Measurements from ENCODE around the gene OPCML. TPM values are rescaled to one million over a fixed set of nuclear protein-coding genes. Genes with fewer than 3 reads are reported as not detected.

Gene OPCML
- total RNA-seq, 1 experiment from 2014 or later = not detected

DNA sequence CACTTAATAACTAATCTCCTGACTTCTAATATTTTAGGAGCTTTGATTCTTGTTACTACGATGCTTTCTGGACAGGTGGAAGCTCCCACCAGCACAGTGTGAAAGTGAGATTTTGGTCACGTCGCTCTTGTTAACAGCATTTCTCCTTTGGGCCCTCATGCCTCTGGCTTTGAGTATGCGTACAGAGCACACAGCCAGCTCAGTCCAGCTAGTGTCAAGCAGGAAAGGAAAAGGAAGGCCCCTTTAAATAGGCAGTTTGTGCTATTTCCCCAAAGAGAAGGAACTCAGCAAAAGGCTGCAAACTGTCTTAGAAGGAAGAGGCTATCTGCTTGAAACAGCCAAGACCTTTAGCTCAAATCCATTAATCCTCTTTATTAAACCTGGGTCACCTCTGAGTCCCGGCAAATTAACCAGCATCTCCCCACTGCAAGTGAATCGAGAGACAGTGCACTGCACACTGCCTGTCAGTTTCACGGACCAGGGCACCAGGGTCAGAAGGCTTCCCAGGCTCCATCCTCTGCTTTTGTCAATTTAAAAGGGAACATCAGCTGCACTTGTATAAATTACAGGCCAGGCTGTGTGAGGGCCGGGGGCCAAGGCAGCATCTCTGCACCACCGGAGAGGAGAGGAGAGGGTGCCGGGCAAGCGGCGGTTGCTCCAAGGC, 34.7 kb downstream of the OPCML start:
- Mint-ChIP-seq H3K27ac (ENCODE audit: unreplicated experiment) (no peak overlapping the region), H3K9me3 (ENCODE audit: unreplicated experiment) (peaks cover 3% of the 10 kb centered on the region), H3K36me3 (ENCODE audit: insufficient read depth, unreplicated experiment) (no peaks in the 10 kb centered on the region), H3K4me3 (ENCODE audit: unreplicated experiment) (no peak overlapping the region), H3K27me3 (ENCODE audit: insufficient read depth, unreplicated experiment) (peaks cover 9% of the 10 kb centered on the region), H3K4me1 (ENCODE audit: low read depth, unreplicated experiment) (no peaks in the 10 kb centered on the region)
- DNase-seq = no peak
- peaks cover 8% of the 10 kb centered on the region; the same call in 1 of the 2 replicates for H3K9me3 ChIP-seq
- ChIA-PET POLR2A (no interaction called here), CTCF (no interaction called here)
- no peaks in the 10 kb centered on the region for H3K36me3 ChIP-seq (ENCODE audit: control insufficient read depth, insufficient read depth, low read length)
- H3K4me3 ChIP-seq (ENCODE audit: low read depth, low read length) = no peak overlapping the region
- no peaks in the 10 kb centered on the region for H3K27me3 ChIP-seq (replicated peaks; ENCODE audit: control insufficient read depth, insufficient read depth, low read length)
- TF ChIP-seq, protein P1, sequence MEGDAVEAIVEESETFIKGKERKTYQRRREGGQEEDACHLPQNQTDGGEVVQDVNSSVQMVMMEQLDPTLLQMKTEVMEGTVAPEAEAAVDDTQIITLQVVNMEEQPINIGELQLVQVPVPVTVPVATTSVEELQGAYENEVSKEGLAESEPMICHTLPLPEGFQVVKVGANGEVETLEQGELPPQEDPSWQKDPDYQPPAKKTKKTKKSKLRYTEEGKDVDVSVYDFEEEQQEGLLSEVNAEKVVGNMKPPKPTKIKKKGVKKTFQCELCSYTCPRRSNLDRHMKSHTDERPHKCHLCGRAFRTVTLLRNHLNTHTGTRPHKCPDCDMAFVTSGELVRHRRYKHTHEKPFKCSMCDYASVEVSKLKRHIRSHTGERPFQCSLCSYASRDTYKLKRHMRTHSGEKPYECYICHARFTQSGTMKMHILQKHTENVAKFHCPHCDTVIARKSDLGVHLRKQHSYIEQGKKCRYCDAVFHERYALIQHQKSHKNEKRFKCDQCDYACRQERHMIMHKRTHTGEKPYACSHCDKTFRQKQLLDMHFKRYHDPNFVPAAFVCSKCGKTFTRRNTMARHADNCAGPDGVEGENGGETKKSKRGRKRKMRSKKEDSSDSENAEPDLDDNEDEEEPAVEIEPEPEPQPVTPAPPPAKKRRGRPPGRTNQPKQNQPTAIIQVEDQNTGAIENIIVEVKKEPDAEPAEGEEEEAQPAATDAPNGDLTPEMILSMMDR (IDR thresholded peaks at IDR 0.05; ENCODE audit: insufficient read depth in 1 of 2, low read depth in 1 of 2, low read length in 1 of 2, severe bottlenecking in 1 of 2, unreplicated experiment in 1 of 2) = no peak
- intact Hi-C loops (cut with micrococcal nuclease; ENCODE audit: unreplicated experiment) = no loop called here
- no peaks in the 10 kb centered on the region for H3K4me1 ChIP-seq
- BruUV-seq (replicated peaks) = no TSS peak

DNA sequence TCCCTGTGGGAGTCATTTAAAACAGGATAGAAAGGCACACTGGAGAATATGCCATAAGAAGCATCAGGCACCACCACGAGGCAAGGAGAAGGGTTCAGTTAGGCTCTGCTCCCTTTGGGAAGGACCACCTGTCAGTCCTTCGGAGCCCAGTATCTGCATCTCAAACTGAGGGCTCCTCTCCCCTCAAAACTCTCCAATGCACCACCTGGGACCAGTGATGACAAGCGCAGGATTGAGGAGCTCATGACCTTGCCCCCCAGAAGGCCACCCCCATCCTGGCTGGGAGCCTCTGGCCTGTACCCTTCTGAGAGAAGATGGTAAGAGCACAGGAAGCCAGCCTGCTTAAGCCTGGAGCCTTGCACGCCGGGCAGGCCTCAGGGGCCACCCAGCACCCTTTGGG, 39.4 kb downstream of the OPCML start:
- no peaks in the 10 kb centered on the region for H3K27me3 ChIP-seq (replicated peaks; ENCODE audit: control insufficient read depth, insufficient read depth, low read length)
- no peaks in the 10 kb centered on the region for H3K4me1 ChIP-seq
- H3K4me3 Mint-ChIP-seq (ENCODE audit: unreplicated experiment) = no peak overlapping the region
- H3K36me3 ChIP-seq (ENCODE audit: control insufficient read depth, insufficient read depth, low read length) = no peaks in the 10 kb centered on the region
- peaks cover 10% of the 10 kb centered on the region for H3K9me3 Mint-ChIP-seq (ENCODE audit: unreplicated experiment)
- H3K4me1 Mint-ChIP-seq (ENCODE audit: low read depth, unreplicated experiment) = no peaks in the 10 kb centered on the region
- DNase-seq = no peak
- no TSS peak for BruUV-seq (replicated peaks)
- TF ChIP-seq, protein P1 (IDR thresholded peaks at IDR 0.05; ENCODE audit: insufficient read depth in 1 of 2, low read depth in 1 of 2, low read length in 1 of 2, severe bottlenecking in 1 of 2, unreplicated experiment in 1 of 2) = no peak
- H3K27me3 Mint-ChIP-seq (ENCODE audit: insufficient read depth, unreplicated experiment) = peaks cover 16% of the 10 kb centered on the region
- peaks cover 8% of the 10 kb centered on the region; the same call in 1 of the 2 replicates for H3K9me3 ChIP-seq
- no peak overlapping the region for H3K27ac Mint-ChIP-seq (ENCODE audit: unreplicated experiment)
- POLR2A ChIA-PET = no interaction called here
- CTCF ChIA-PET = no interaction called here
- no peaks in the 10 kb centered on the region for H3K36me3 Mint-ChIP-seq (ENCODE audit: insufficient read depth, unreplicated experiment)
- no peak overlapping the region for H3K4me3 ChIP-seq (ENCODE audit: low read depth, low read length)
- intact Hi-C loops (cut with micrococcal nuclease; ENCODE audit: unreplicated experiment) = no loop called here

DNA sequence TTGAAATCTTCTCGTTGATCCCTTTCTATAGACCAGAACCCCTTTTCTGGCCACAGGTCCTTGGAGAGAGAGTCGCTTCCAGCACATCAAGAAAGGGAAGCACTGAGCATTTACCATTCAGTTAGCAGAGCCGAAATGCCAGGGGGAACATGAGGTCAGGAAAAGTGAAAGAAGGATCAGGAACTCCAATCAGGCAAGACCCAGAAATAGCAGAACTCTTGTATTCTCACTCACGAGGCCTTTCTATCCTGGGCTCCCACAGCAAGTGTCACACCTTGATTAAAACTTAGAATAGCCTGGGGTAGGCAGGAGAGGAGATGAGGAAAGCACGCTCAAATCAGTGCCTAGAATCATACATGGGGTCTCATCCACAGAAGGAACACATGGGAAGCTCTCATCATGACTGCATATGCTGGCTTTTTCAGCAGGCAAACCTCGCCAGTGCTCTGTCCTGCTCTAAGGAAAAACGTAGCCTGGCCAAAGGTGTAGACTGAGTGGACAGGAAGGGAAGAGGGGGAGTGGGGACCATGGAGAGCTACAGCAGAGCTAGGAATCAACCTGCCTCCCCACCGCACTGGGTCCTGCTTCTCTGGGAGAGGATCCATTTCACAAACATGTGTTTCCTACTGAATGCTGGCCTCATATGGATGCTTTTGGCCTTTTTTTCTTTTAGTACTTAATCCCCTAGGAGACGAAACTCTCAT, 40.5 kb downstream of the OPCML start:
- Histone ChIP-seq H3K36me3 (ENCODE audit: control insufficient read depth, insufficient read depth, low read length) (no peaks in the 10 kb centered on the region), H3K9me3 (peaks cover 8% of the 10 kb centered on the region; the same call in 1 of the 2 replicates), H3K4me1 (no peaks in the 10 kb centered on the region), H3K4me3 (ENCODE audit: low read depth, low read length) (no peak overlapping the region), H3K27me3 (replicated peaks; ENCODE audit: control insufficient read depth, insufficient read depth, low read length) (no peaks in the 10 kb centered on the region)
- H3K9me3 Mint-ChIP-seq (ENCODE audit: unreplicated experiment) = peaks cover 10% of the 10 kb centered on the region
- ChIA-PET CTCF (no interaction called here), POLR2A (no interaction called here)
- intact Hi-C loops (cut with micrococcal nuclease; ENCODE audit: unreplicated experiment) = no loop called here
- TF ChIP-seq, protein P1 (IDR thresholded peaks at IDR 0.05; ENCODE audit: insufficient read depth in 1 of 2, low read depth in 1 of 2, low read length in 1 of 2, severe bottlenecking in 1 of 2, unreplicated experiment in 1 of 2) = no peak
- no peaks in the 10 kb centered on the region for H3K36me3 Mint-ChIP-seq (ENCODE audit: insufficient read depth, unreplicated experiment)
- DNase-seq = no peak
- peaks cover 9% of the 10 kb centered on the region for H3K27me3 Mint-ChIP-seq (ENCODE audit: insufficient read depth, unreplicated experiment)
- H3K4me3 Mint-ChIP-seq (ENCODE audit: unreplicated experiment) = no peak overlapping the region
- BruUV-seq (replicated peaks) = no TSS peak
- H3K27ac Mint-ChIP-seq (ENCODE audit: unreplicated experiment) = no peak overlapping the region
- H3K4me1 Mint-ChIP-seq (ENCODE audit: low read depth, unreplicated experiment) = no peaks in the 10 kb centered on the region
